Stimulated activated CD4-positive, alpha-beta T cell treated with anti-CD3 and anti-CD28 coated beads, Interleukin-15, amount 100 ng/mL, for 24 hours (primary cell): ENCODE data around the gene LAMTOR5.

Experiments
- DNase-seq: peaks from one replicate; pipeline ENCODE4 v3.0.0-alpha.2; 2020

LAMTOR5 gene

GRCh38 chr1:110385369-110385768 lies 22.1 kb downstream of the LAMTOR5 start:
- DNase-seq = no peak

DNA sequence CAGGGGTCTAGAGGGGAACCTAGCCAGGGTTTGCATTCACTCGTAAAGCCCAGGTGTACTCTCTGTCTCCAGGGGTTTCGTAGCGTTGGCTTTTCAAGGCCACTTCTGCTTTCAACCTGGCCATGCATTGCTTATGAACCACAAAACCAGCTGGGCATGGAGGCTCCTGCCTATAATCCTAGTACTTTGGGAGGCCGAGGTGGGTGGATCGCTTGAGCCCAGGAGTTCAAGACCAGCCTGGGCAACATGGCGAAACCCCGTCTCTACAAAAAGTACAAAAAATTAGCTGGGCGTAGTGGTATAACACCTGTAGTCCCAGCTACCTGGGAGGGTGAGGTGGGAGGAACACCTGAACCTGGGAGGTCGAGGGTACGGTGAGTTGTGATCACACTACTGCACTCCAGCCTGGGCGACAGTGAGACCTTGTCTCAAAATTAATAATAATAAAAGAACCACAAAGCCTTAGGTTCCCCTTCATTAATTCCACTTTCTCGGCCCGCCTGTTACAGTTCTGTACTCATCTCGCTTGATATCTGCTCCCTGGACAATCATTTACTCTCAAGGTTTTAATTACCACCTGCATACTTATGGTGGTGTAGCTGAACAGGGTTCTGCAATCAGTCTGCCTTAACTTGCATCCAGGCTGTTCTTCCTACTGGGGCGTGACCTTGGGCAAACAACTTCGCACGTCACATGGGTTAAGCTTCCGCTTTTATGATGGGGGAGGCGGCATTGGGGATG lies 22.7 kb downstream of the LAMTOR5 start:
- DNase-seq = no peak

DNA sequence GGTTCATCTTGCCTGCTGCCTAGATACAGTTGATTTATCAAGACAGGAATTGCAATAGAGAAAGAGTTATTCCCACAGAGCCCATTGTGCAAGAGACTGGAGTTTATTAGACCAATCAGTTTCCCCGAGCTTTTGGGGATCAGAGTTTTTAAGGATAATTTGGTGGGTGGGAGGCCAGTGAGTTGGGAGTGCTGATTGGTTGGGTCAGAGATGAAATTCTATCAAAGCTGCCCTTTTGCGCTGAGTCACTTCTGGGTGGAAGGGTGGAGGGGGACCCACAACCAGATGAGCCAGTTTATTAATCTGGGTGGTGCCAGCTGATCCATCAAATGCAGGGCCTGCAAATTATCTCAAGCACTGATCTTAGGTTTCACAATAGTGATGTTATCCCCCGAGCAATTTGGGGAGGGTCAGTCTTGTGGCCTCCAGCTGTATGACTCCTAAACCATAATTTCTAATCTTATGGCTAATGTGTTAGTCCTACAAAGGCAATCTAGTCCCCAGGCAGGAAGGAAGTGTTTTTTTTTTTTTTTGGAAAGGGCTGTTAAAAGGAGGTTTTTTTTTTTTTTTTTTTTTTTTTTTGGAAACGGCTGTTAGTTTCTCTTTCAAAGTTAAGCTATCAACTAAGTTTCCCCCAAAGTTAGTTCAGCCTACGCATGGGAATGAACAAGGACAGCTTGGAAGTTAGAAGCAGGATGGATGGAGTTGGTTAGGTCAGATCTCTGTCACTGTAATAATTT lies 24.1 kb downstream of the LAMTOR5 start:
- no peak for DNase-seq

DNA sequence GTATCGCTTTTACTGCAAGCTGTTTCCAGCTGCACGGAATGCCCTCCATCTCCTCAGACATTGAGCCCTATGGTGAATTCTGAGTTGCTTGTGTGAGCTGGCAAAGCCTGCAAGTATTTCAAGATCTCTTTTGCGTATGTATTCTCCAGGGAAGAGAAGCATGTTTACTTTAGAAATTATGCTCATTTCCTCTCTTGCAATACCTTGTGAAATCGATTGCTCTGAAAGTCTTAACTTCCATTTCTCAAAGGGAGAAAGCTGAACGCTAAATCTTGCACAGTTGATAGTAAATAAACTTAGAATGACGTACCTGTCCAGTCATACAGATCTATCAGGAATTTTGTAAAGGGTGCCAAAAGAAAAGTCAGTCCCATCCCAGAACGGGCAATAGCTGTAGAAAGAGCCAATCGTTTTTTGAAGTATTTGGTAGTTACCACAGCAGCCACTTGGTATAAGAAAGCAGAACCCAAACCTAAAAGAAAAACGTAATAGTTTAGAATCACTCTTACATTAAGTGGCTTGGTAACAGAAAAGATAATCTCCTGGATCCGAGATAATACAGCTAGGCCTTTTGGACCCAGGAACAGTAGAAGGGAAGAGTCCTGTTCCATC lies 26.7 kb downstream of the LAMTOR5 start:
- DNase-seq = no peak

DNA sequence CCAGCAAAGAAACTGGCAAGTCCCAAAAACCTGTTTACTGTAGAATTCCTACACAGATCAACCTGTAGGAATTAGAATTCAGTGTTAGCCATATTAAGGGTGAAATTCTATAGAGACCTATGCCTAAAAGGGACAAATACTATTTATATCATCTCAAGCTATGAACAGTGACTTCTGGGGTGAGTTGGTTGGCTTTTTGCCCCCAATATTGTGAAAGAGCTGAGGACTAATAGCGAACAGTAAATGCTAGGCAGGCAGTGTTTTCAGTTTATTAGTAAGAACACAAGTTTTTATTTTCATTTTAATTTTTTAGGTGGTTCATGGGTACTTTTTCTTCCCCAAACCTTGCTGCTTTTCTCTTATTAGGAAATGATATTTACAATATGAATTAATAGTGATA lies 32.0 kb downstream of the LAMTOR5 start:
- no peak for DNase-seq

DNA sequence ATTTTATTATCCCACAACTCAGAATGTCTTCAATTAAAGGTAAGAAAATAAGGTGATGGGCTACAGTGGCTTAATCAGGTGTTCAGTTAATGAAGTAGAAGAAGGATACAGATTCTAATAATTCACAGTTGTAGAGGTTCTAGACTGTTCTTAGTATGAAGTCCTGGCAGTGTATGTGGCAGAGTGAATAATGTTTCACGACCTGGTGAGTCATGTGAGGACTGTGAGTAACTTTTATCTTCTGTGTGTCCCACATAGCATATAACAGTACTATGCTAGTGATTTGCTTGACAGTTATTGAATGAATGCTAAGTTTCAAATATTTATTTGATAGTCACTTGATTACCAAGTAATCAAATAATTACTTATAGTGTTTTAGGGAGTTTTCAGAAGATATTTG lies 36.7 kb downstream of the LAMTOR5 start:
- no peak for DNase-seq

GRCh38 chr1:110364221-110364620 lies 43.3 kb downstream of the LAMTOR5 start:
- no peak for DNase-seq

GRCh38 chr1:110361856-110362255 lies 45.6 kb downstream of the LAMTOR5 start:
- DNase-seq = no peak

- DNase-seq = no peak
Measured at GRCh38 chr1:110360431-110360830, 47.1 kb downstream of the LAMTOR5 start.

- DNase-seq = no peak
Measured at GRCh38 chr1:110356379-110356778, 51.1 kb downstream of the LAMTOR5 start.

DNA sequence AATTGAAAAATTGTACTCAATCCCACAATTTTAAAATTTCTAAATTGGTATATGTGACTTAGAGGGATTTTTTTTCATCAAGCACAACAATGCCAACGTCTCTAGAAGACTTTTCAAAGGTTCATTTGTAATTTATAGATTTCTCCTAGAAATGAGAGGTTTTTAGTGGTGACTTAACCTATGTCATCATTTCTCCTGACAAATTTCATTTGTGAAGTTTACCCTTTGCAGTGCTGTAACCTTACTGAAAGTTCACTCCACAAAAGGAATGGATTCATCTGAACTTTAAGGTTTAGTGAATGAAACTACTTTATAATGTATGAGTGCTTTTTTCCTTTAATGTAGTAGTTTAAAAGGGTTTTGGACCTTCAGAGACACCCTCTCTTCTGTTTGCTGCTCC lies 52.2 kb downstream of the LAMTOR5 start:
- DNase-seq = no peak
